ENCODE data around the gene SREBF2.
"Not testable (repeated sequence)": the region's sequence is repeated elsewhere in the genome, so short reads cannot be mapped to it uniquely, and the experiment has no call there.

The SREBF2 gene

DNA sequence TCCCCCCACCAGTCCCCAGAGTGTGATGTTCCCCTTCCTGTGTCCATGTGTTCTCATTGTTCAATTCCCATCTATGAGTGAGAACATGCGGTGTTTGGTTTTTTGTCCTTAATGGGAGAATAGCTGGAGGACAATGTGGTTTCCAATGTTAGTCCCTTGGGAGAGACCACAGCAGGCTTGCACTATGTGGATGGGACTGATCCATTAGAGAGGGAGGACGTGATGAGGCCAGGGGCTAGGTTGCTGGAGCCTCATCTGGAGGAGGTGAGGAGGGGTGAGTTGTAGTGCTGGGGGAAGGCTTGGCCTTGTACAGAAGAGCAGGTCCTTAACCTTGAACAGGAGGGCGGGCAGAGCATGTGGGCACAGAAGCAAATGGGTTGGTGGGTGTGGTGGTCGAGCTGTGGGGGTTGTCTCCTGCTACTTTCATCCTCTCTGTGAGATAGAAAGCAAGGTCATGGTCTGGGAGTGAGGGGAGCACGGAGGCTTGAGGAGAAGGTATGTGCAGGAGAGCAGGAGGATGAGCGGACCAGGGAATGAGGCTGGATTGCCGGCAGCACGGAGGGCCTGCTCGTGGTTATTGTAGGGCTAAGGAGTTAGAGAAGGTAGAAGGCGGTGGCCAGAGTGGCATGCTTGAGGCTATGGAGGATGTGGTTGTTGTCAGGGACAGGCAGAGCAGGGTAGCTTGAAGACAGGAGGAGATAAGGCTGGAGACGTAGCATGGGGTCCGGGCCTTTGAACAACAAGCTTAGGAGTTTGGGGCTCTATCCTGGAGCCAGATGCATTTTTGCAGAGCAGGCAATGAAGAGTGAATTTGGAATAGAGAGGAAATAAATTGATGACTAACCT is 11.2 kb upstream of the SREBF2 start:
- DNase-seq = no peak

DNA sequence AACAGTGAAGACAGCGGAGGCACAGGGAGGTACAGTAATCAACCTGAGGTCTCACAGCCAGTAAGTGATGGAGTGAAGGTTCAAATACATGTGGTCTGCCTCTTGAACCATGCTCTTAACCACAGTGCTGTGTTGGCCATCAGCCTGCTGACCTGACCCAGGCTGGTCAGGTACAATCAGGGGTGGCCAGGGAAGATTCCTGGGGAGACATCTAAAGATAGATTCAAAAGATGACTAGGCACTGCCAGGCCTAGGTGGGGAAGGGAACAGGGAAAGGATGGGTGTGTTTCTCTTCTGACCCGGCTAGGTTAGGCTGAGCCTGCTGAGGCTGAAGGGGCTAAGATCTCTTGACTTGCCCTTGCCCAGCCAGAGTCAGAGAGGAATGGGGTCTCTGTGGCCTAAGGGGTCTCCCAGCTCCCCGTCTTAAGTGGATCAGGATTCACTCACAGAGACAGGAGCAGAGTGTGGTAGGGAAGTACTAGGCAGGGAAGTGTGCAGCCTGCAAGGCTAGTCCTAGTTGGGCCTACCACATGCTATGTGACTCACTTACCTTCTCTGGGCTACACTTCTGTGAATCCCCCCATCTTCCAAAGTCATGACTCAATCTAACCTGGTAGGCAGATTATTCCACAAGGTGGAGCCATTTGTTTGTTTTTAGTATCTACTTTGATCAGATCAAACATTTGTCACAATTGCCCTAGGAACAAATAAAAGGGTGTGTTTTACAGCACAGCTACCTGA is 10.4 kb upstream of the SREBF2 start:
- DNase-seq = peak in 5 of 6 experiments; percentile 6 to 77 (median 64)

DNA sequence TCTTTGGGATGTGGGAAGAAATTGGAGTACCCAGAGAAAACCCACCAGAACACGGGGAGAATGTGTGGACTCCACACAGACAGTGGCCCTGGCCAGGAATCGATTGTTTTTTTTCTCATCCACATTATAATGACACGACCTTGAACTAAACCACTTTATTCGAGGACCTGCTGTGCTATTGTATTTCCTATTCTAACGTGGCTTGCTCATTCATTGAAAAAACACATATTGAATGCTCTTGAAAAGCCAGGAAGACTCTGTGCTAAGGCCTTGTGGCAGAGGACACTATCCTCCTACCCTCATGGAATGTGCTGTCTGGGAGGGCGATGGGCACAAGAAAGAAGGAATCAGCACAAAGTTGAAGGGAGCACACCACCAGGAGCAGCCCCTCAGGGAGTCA is 9.1 kb upstream of the SREBF2 start:
- no peak for DNase-seq

DNA sequence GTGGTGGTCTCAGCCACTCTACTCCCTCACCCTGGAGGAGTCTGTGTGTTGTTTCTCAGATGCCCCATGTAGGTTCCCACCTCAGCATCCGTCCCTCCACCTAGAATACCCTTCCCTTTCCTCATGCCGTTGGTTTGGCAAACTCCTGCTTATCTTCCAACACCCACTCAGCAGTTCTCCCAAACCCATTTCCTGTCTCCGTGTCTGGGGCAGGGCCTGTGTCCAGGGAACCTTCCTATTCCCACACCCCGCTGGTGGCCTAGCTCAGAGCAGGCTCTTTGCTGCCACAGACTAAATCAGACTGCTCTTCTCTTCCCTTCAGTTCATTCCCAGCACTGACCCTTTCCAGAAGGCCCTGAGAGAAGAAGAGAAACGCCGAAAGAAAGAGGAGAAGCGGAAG is 7.5 kb upstream of the SREBF2 start:
- DNase-seq = no peak

DNA sequence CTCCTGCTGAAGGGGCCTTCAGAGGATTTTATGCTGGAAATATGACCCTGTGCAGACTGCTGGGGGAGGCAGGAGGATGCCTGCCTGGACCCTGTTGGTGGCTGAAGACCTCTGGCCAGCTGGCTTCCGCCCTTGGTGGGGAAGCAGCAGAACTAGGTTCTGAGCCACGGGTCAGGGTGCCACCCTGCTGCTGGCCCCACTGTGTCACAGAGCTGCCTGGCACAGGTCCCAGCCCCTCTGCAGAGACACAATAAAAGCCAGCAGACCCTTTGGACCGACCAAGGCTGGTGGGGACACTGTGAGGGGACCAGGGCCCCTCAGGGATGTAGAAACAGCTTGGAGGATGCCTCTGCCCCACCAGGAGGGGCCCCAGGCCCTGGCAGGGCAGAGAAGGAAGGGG is 6.9 kb upstream of the SREBF2 start:
- DNase-seq = no peak

DNA sequence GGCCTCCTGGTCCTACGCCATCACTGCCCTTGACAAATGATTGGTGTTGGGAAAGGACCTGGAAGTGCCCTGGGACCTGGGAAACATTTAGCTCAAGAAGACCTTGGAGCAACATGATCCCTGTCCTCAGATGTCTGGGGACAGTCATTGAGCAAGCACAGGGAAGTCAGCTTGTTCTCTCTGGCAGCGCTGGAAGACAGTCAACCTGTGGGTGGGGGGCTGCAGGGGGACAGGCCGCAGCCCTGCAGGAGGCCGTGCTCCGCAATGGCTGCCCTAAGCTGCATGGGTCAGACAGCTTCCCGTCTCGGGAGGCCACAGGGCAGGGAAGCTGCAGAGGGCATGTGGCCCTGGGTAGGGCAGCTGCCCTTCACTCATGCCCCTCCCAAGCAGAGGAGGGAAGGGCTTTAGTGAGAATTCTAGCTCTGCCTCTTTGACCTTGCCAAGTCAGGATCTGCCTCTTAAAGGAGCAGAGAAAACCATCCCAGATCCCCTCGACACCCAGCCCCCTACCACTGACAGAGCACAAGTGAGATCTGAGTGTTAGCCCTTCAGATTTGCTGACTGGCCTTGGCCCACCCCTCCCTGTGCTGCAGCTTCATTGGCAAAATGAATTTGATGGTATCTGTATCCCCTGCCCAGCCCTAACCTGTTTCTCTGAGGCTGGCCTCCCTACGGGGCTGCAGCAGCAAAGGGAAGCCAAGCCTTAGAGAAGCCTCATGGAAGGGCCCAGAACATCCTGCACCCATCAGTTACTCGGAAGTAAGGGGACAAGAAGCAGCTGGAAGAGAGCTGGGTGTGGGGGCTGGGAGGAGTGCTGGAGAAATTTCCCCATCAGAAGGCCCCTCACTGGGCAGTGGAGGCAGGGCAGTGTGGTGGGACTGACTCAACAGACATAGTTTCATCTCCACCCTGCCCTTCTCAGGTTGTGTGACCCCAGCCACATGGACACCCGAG is 6.2 kb upstream of the SREBF2 start:
- no peak for DNase-seq

DNA sequence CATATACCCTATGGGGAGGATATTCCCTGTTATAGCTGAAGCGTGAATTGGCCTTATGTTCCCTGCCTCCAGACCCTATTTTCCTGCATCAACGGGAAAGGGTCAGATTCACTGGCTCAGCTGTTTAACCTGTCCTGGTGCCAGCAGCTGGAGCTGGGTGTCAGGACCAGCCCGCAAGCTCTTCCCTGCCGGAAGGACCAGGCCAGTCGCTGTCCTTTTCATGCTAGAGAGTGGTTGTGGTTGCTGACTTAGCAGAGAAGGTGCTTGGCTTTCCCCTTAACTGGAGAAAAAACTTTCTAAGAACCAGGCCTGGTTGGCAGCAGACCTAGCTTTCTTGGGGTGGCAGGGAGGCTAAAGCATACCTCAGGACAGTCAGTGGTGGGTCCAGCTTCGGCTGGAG is 5.2 kb upstream of the SREBF2 start:
- no peak for DNase-seq

DNA sequence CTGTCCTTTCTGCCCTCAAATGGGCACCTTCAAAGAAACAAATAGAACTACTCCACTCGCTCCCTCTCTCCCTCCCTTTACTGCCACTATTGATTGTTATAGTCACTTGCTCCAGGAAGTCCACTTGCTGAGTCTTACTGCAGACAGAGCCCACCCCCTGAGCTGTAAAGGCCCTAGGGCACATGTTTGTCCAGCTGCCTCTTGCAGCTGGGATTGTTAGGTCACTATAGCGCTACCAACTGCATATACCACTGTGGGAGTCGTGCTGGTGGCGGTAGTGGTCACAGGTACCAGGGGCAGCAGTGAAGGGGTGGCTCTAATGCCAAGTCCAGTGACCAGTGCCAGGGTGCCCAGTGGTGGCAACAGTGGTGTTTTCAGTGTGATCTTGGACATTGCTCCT is 4.4 kb upstream of the SREBF2 start:
- DNase-seq = no peak

DNA sequence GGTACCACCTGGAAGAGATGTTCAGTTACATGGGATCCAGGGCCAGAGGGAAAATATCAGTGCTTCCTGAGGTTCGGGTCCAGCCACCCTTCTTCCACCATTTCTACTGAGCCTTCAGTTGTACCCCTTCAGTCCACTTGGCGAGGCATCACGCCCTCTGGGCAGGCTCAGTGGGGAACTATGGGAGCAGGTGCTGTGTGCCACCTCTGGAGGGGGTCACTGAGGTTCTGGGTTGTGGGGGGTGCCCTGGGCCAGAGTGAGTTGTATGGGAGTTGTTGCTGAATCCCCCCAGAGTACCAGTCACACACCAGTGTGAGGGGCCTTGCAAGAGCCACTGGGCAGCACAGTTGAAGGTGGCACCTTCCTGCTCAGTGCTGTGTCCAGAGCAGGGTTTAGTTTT is 2.7 kb upstream of the SREBF2 start:
- no peak for DNase-seq

DNA sequence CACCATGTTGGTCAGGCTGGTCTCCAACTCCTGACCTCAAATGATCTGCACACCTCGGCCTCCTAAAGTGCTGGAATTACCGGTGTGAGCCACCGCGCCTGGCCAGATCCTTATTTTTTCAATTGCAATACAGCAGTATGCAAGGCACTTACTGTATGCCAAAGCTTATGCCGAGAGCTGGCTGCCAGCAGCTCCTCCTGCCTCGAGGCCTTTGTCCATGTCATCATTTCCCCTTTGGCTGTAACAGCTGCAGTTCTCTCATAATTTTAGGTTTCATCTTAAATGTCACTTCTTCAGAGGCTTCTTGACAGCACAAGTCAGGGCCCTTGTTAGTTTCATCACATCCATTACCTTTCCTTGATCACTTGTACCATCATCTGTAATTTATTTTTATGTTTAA is 1.5 kb upstream of the SREBF2 start:
- DNase-seq = no peak

DNA sequence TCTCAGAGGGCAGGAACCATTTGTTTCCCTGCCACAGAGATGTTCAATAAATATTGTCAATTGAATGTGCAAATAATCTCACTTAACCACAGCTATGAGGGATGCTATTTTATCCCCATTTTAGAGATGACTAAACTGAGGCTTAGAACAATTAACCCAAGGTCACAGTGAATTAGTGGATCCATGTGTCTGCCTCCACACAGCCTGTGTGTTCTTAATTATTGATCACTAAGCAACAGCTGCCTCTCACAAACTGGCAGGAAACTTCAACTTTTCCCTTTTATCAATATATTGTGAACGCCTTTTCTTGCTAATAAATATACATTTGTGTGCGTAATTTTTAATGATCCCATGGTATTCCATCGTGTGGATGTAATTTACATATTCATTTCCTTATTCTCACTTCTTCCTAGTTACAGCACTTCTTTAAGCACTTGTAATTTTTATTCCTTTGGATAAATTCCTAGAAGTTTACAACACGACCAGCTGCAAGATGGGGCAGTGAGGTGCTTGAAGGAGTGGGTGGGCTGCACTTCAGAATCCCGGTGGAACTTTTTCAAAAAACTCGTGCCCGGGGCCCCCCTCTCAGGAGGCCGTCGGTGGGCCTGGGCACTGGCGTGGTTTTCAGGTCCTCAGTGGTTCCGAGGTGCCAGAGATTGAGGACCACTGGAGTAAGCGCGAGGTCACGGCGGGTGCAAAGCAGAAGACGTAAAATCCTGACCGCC is 915 bp upstream of the SREBF2 start:
- DNase-seq = peak in 1 of 6 experiments; percentile 28

DNA sequence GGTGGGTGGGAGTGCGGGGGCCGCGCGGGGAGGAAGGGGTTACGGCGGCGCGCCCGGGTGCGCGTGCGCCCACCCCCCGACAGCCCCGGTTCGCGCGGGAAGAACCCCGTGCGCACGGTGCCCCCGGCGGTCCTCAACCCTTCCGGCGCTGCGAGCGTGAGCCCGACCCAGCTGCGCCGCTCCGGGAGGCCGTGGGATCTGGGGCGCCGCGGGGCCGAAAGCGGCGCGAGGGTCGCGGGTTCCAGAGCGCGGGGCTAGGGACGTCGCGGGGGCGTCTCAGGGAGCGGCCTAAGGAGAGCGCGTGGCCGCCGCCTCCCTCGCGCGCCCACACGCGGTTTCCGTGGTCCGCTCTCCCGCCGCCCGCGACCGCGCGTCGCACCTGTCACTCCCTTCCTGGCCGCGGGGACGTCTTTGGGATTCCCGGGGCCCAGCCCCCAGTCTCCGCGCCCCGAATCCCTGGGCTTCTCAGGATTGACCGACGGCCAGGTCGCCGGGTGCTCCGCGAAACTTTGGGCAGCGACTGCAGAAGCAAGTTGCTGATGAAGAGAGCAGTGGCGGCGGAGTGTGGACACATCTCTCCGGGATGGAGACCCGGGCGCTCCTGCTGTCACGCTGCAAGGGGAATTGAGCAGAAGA is 582 bp downstream of the SREBF2 start:
- peak in 5 of 6 experiments; percentile 25 to 59 (median 51) for DNase-seq

DNA sequence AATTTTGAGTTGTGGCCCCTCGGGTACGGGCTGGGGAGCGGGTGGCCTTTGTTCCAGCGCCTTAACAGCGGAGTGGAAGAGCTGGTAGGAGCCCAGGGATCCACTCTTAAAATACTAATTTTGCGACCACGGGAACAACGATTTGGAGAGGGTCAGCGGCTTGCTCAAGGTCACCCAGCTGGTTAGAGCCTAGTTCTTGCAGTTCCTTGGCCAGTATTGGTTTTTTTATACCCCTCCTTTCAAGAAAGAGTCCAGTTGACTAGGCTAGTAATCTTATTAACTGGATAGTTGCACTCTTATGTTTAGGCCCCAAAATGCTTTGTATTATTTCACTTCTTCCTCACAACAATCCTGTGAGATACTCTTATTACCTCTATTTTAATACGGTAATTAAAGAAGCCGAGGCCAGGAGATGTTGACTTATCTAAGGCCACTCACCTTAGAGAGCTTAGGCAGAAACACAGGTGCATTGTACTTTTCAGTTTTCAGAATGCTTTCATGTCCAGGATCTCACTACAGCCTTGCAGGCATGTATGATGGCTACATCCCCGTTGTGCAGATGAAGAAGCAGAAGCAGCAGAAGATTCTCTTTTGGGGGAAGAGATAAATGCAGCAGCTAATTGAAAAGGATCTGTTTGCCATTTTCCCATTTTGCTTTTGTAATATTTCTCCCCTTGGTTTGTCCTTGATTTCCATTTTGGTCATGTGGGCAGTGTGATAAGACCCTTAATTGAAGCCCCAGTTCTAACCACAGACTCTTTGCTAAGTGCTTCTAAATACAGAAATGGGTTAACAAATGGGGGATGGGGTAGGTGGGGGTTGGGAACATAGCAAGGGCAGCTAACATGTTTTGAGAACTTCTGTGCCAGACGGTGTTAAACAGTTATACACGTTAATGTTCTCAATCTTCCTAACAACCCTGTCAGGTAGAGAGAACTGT is 1.4 kb downstream of the SREBF2 start:
- DNase-seq = peak in 1 of 6 experiments; percentile 10

DNA sequence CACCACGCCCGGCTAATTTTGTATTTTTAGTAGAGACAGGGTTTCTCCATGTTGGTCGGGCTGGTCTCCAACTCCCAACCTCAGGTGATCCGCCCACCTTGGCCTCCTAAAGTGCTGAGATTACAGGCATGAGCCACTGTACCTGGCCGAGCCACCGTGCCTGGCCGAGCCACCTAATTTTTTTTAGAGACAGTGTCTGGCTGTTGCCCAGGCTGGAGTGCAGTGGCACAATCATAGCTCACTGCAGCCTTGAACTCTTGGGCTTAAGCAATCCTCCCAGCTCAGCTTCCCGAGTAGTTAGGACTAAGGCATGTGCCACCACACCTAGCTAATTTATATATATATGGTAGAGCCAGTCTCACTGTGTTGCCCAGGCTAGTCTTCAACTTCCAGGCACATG is 2.6 kb downstream of the SREBF2 start:
- DNase-seq = not testable (repeated sequence)

DNA sequence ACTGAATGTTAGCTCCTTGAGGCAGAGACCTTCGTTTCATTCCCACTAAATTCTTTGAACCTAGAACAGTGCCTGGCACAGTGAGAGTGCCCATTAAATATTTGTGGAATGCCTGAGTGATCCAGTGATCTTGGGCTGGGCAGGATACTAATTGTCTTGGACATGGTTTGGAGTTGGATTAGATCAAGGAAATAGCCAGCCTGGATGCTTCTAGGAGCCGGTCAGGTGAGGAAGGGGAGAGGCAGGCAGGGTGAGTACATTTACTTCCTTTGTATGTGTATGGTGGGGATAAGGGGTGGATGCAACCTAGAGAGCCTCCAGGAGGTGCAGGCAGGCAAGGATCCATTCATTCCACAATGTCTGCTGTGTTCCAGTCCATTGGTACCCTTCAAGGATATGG is 3.6 kb downstream of the SREBF2 start:
- no peak for DNase-seq

DNA sequence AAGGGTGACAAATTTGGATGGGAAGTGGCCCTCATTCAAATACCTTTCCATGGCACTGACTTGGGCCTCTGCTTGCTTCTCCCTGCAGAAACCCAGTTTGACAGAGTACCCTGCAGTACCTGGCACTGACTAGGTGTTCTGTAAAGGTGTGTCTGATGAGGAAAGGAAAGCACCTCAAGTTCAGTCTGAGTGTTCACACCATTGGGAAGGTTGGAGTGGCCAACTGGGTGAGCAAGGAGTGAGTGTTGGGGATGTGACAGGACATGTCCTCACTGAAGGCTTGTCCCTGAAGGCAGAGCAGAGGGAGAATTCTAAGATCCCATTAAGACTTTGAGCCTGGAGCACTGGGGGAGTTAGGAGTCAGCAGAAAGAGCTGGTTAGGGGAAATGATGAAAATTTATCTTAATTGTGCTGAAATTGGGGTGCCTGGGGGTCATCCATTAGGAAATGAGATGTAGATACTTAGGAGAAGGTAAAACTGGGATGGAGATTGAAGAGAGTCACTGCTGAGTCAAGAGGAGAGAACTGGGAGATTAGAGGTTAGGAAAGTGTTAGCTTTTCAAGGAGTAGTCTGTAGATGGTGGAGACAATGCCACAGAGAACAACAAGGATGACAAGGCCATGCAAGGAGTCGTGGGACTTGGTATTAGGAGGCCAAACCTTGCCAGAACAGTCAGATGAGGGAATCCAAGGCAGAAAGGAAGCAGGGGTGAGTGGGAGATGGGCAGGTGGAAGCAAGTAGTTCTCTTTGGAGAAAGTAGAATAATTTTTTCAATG is 6.1 kb downstream of the SREBF2 start:
- no peak for DNase-seq

DNA sequence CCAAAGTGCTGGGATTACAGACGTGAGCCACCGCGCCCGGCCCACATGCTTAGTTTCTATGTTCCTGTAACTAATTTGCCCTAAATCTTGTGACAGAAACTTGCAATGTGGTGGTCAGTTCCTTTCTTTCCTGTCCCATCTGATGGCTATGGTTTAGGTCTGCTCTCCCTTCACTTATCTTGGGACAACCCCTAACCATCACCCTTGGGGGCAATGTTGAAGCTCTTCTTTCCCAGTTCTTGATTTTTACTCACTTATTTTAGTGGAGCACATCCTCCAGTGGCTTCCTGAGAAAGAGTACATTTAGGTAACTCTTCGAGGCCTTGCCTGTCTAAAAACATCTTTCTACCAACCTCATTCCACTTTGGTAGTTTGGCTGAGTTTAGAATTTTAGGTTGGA is 7.3 kb downstream of the SREBF2 start:
- DNase-seq = no peak

DNA sequence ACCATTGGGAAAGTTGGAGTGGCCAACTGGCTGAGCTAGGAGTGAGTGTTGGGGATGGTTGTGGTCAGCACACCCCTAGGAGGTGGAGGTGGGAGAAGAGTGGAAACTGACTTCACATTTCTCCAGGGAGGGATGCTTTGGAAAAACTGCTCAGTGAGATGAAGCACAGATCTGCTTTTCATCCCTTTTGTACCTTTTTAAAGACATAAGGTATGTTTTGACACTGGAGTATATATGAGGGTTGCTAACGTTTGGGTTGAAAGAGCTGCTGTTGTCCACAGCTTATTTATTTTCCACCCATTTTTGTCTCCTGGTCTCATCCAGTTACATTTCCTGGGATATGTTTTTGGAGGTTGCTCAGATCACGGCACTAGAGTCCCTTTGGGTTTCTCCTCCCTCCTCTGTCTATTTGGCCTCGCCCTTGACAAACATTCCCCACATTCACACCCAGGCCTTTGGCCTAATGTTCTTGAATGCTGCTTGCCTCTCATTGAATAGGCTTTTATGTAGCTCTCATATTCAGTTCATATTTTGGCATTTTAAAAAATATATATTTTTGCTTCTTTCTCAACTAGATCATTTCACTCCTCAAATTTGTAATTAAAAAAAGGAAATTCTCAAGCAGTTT is 8.3 kb downstream of the SREBF2 start:
- no peak for DNase-seq

Data from stimulated activated naive CD4-positive, alpha-beta T cell (primary cell).